WTC11 (cell line): Measurements from ENCODE around the gene ITIH2. TPM values are rescaled to one million over a fixed set of nuclear protein-coding genes. Genes with fewer than 3 reads are reported as not detected.

Experiments
- CTCF ChIP-seq: fragments of 200-600 bp; IDR thresholded peaks from 2 replicates; pipeline ENCODE4 v1.8.0; 2022; ENCODE audit warnings: antibody characterized with exemption
- ELF4 ChIP-seq: sonication (generic); formaldehyde crosslinking; IDR thresholded peaks from 2 replicates; pipeline ENCODE4 v1.8.1; 2022; ENCODE audit warnings: low read depth, mild to moderate bottlenecking, moderate library complexity, missing genetic modification reagents
- EMX1 ChIP-seq: fragments of 250-450 bp; sonication (Bioruptor Pico); IDR thresholded peaks from 2 replicates; pipeline ENCODE4 v1.8.0; 2021; ENCODE audit warnings: mild to moderate bottlenecking
- ERG ChIP-seq: fragments of 250-450 bp; sonication (Bioruptor Pico); IDR thresholded peaks from 2 replicates; pipeline ENCODE4 v1.8.0; 2021; ENCODE audit warnings: mild to moderate bottlenecking
- FOXP1 ChIP-seq: sonication (generic); formaldehyde crosslinking; IDR thresholded peaks from 2 replicates; pipeline ENCODE4 v1.8.0; 2022; ENCODE audit warnings: missing genetic modification reagents, mild to moderate bottlenecking, moderate library complexity, borderline replicate concordance
- MAX ChIP-seq: sonication (generic); formaldehyde crosslinking; IDR thresholded peaks from 2 replicates; pipeline ENCODE4 v1.8.0; 2022; ENCODE audit warnings: mild to moderate bottlenecking, missing genetic modification reagents
- NFYB ChIP-seq: sonication (generic); formaldehyde crosslinking; conservative IDR thresholded peaks from 2 replicates; pipeline ENCODE4 v1.8.0; 2022; ENCODE audit warnings: low read depth, missing genetic modification reagents
- PRRX2 ChIP-seq: fragments of 250-450 bp; sonication (Bioruptor Pico); IDR thresholded peaks from 2 replicates; pipeline ENCODE4 v1.8.0; 2021; ENCODE audit warnings: mild to moderate bottlenecking
- ZNF138 ChIP-seq: sonication (generic); formaldehyde crosslinking; conservative IDR thresholded peaks from 2 replicates; pipeline ENCODE4 v1.8.1; 2022; ENCODE audit warnings: mild to moderate bottlenecking, moderate library complexity, missing genetic modification reagents
- ZNF232 ChIP-seq: sonication (generic); formaldehyde crosslinking; IDR thresholded peaks from 2 replicates; pipeline ENCODE4 v1.8.0; 2022; ENCODE audit warnings: mild to moderate bottlenecking, missing genetic modification reagents
- ZNF263 ChIP-seq: sonication (generic); formaldehyde crosslinking; IDR thresholded peaks from 2 replicates; pipeline ENCODE4 v1.8.1; 2022; ENCODE audit warnings: low read depth, mild to moderate bottlenecking, moderate library complexity, missing genetic modification reagents
- ZNF396 ChIP-seq: fragments of 250-450 bp; sonication (Bioruptor Pico); IDR thresholded peaks from 2 replicates; pipeline ENCODE4 v1.8.0; 2021; ENCODE audit warnings: mild to moderate bottlenecking, moderate library complexity, borderline replicate concordance
- ZNF423 ChIP-seq: fragments of 250-450 bp; sonication (Bioruptor Pico); IDR thresholded peaks from 2 replicates; pipeline ENCODE4 v2.1.2; 2022; ENCODE audit warnings: mild to moderate bottlenecking, moderate library complexity
- ZNF532 ChIP-seq: fragments of 250-450 bp; sonication (Bioruptor Pico); IDR thresholded peaks from 2 replicates; pipeline ENCODE4 v1.9.0; 2021; ENCODE audit warnings: mild to moderate bottlenecking, borderline replicate concordance
- total RNA-seq: library from RNA; stranded (reverse); gene quantifications from 3 replicates; pipeline ENCODE4 v1.2.3, GENCODE V29; 2021
- TF ChIP-seq, protein P1 (sequence below): sonication (generic); formaldehyde crosslinking; IDR thresholded peaks from 2 replicates; pipeline ENCODE4 v1.8.1; 2023; ENCODE audit warnings: mild to moderate bottlenecking, missing genetic modification reagents, moderate library complexity
- TF ChIP-seq, protein P2 (sequence below): fragments of 250-450 bp; sonication (Bioruptor Pico); IDR thresholded peaks from 2 replicates; pipeline ENCODE4 v1.9.0; 2021; ENCODE audit warnings: mild to moderate bottlenecking
- TF ChIP-seq, protein P3 (sequence below): sonication (generic); formaldehyde crosslinking; IDR thresholded peaks from 2 replicates; pipeline ENCODE4 v1.8.0; 2022; ENCODE audit warnings: mild to moderate bottlenecking, missing genetic modification reagents
- TF ChIP-seq, protein P4 (sequence below): sonication (generic); formaldehyde crosslinking; conservative IDR thresholded peaks from 2 replicates; pipeline ENCODE4 v1.8.1; 2023; ENCODE audit warnings: mild to moderate bottlenecking, low read depth, missing genetic modification reagents, moderate library complexity
- TF ChIP-seq, protein P5 (sequence below): sonication (generic); formaldehyde crosslinking; IDR thresholded peaks from 2 replicates; pipeline ENCODE4 v1.8.1; 2023; ENCODE audit warnings: mild to moderate bottlenecking, missing genetic modification reagents
- TF ChIP-seq, protein P6 (sequence below): sonication (generic); formaldehyde crosslinking; conservative IDR thresholded peaks from 2 replicates; pipeline ENCODE4 v1.8.1; 2022; ENCODE audit warnings: mild to moderate bottlenecking, missing genetic modification reagents

ITIH2 gene
- total RNA-seq, 1 experiment from 2014 or later = 0.83 TPM

DNA sequence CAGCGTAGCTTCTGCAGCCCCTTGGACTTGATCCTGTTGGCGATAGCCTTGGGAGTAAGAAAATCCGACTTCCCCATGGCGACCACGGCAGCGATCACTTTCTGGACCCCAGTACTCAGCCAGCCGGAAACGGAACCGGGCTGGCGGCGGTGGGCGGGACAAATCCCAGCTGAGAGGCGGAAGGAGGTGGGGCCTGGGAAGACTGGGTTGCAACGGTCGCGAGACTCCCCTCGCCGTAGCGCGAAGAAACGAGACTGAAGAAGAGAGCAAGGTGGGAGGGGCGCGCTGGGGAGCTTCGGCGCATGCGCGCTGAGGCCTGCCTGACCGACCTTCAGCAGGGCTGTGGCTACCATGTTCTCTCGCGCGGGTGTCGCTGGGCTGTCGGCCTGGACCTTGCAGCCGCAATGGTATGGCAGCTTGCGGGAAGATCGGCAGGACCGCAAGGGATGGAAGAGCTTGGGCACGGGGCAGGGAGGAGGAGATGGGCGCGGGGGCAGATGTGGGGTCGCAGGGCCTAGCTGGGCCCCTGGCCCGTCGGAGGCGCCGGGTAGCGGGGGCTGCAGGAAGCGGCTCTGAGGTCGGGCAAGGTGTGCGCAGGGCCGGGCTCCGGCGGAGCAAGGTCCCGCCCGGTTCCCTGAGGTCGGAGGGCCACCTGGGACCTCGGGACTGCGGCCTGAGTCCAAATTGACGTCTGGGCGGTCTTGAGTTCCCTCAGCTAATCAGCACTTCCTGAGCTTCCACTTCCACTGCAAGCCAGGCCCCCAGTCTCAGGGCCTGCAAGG, 84.9 kb downstream of the ITIH2 start, which contains the start of the genes ATP5F1C and KIN (continued):
- TF ChIP-seq, protein P1, sequence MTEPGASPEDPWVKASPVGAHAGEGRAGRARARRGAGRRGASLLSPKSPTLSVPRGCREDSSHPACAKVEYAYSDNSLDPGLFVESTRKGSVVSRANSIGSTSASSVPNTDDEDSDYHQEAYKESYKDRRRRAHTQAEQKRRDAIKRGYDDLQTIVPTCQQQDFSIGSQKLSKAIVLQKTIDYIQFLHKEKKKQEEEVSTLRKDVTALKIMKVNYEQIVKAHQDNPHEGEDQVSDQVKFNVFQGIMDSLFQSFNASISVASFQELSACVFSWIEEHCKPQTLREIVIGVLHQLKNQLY (CRISPR knock-in tag) = no peak
- TF ChIP-seq NFYB (no peak), PRRX2 (CRISPR knock-in tag) (no peak), MAX (CRISPR knock-in tag) (peak; percentile 82), CTCF (no peak), EMX1 (no peak), FOXP1 (CRISPR knock-in tag) (peak; percentile 89), ZNF138 (CRISPR knock-in tag) (no peak), ZNF396 (CRISPR knock-in tag) (no peak), ZNF263 (no peak), ZNF232 (CRISPR knock-in tag) (peak; percentile 77; the same call in 1 of the 2 replicates), ZNF423 (no peak), ERG (CRISPR knock-in tag) (no peak), ZNF532 (no peak), ELF4 (no peak)
- TF ChIP-seq, protein P2, sequence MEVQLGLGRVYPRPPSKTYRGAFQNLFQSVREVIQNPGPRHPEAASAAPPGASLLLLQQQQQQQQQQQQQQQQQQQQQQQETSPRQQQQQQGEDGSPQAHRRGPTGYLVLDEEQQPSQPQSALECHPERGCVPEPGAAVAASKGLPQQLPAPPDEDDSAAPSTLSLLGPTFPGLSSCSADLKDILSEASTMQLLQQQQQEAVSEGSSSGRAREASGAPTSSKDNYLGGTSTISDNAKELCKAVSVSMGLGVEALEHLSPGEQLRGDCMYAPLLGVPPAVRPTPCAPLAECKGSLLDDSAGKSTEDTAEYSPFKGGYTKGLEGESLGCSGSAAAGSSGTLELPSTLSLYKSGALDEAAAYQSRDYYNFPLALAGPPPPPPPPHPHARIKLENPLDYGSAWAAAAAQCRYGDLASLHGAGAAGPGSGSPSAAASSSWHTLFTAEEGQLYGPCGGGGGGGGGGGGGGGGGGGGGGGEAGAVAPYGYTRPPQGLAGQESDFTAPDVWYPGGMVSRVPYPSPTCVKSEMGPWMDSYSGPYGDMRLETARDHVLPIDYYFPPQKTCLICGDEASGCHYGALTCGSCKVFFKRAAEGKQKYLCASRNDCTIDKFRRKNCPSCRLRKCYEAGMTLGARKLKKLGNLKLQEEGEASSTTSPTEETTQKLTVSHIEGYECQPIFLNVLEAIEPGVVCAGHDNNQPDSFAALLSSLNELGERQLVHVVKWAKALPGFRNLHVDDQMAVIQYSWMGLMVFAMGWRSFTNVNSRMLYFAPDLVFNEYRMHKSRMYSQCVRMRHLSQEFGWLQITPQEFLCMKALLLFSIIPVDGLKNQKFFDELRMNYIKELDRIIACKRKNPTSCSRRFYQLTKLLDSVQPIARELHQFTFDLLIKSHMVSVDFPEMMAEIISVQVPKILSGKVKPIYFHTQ = no peak
- TF ChIP-seq, protein P3, sequence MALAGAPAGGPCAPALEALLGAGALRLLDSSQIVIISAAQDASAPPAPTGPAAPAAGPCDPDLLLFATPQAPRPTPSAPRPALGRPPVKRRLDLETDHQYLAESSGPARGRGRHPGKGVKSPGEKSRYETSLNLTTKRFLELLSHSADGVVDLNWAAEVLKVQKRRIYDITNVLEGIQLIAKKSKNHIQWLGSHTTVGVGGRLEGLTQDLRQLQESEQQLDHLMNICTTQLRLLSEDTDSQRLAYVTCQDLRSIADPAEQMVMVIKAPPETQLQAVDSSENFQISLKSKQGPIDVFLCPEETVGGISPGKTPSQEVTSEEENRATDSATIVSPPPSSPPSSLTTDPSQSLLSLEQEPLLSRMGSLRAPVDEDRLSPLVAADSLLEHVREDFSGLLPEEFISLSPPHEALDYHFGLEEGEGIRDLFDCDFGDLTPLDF (CRISPR knock-in tag) = peak; percentile 69; the same call in 1 of the 2 replicates
- TF ChIP-seq, protein P4, sequence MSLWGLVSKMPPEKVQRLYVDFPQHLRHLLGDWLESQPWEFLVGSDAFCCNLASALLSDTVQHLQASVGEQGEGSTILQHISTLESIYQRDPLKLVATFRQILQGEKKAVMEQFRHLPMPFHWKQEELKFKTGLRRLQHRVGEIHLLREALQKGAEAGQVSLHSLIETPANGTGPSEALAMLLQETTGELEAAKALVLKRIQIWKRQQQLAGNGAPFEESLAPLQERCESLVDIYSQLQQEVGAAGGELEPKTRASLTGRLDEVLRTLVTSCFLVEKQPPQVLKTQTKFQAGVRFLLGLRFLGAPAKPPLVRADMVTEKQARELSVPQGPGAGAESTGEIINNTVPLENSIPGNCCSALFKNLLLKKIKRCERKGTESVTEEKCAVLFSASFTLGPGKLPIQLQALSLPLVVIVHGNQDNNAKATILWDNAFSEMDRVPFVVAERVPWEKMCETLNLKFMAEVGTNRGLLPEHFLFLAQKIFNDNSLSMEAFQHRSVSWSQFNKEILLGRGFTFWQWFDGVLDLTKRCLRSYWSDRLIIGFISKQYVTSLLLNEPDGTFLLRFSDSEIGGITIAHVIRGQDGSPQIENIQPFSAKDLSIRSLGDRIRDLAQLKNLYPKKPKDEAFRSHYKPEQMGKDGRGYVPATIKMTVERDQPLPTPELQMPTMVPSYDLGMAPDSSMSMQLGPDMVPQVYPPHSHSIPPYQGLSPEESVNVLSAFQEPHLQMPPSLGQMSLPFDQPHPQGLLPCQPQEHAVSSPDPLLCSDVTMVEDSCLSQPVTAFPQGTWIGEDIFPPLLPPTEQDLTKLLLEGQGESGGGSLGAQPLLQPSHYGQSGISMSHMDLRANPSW (CRISPR knock-in tag) = no peak
- TF ChIP-seq, protein P5, sequence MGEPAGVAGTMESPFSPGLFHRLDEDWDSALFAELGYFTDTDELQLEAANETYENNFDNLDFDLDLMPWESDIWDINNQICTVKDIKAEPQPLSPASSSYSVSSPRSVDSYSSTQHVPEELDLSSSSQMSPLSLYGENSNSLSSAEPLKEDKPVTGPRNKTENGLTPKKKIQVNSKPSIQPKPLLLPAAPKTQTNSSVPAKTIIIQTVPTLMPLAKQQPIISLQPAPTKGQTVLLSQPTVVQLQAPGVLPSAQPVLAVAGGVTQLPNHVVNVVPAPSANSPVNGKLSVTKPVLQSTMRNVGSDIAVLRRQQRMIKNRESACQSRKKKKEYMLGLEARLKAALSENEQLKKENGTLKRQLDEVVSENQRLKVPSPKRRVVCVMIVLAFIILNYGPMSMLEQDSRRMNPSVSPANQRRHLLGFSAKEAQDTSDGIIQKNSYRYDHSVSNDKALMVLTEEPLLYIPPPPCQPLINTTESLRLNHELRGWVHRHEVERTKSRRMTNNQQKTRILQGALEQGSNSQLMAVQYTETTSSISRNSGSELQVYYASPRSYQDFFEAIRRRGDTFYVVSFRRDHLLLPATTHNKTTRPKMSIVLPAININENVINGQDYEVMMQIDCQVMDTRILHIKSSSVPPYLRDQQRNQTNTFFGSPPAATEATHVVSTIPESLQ (CRISPR knock-in tag) = no peak
- TF ChIP-seq, protein P6, sequence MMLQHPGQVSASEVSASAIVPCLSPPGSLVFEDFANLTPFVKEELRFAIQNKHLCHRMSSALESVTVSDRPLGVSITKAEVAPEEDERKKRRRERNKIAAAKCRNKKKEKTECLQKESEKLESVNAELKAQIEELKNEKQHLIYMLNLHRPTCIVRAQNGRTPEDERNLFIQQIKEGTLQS (CRISPR knock-in tag) = 0 out of 2 replicates have a peak, but pooled peaks have one; percentile 45
